K562 (cell line): Measurements from ENCODE around the gene SUN5. TPM values are rescaled to one million over a fixed set of nuclear protein-coding genes. Genes with fewer than 3 reads are reported as not detected.

Source experiments
- ATAC-seq: fragments of 200-7000 bp; cut with Tn5 transposase; 3 replicates; pipeline ENCODE4 v1.9.1; 2020; ENCODE audit warnings: moderate library complexity
- BruUV-seq: library from RNA; stranded (reverse); fragments of 400-500 nt; replicated peaks from 2 replicates; lab custom pipeline; 2021; lab: Mats Ljungman, UMichigan
- CTCF ChIA-PET: fragments of 300-600 bp; formaldehyde crosslinking; extraction: SDS; loops from one replicate; lab custom pipeline; 2021; ENCODE audit warnings: low intra/inter-chr PET ratio; lab: Yijun Ruan, JAX
- POLR2A ChIA-PET: fragments of 300-600, 350-650 bp; sonication (Branson Sonifier 250); formaldehyde crosslinking; extraction: SDS; loops from one replicate; lab custom pipeline; 2021; ENCODE audit warnings: antibody characterized with exemption, inconsistent platforms; lab: Yijun Ruan, JAX
- DNase-seq, 4 experiments: peaks; one replicate each; pipeline versions ENCODE4 v3.0.0 to v3.0.0-alpha.2; 2011 to 2018; ENCODE audit warnings: low spot score in 3 of 4, mixed read lengths in 3 of 4; ENCODE audit errors: extremely low read depth in 1 of 4
- FAIRE-seq: peaks from 2 replicates; lab custom pipeline; 2011; peaks lifted over from hg19 to GRCh38; lab: Jason Lieb, UNC
- H2AFZ ChIP-seq: 2 replicates; pipeline ENCODE4 v1.6.0; 2011; ENCODE audit warnings: low read depth, low read length, control low read depth, inconsistent platforms
- H3K27ac ChIP-seq: fragments of 200-600 bp; 3 replicates; pipeline ENCODE4 v1.8.0; 2011; ENCODE audit warnings: low read depth, mild to moderate bottlenecking, control low read depth, inconsistent platforms, low read length, moderate library complexity, mixed read lengths; ENCODE audit errors: extremely low read depth
- H3K27me3 ChIP-seq, 2 experiments: fragments of 300-600 bp in 1 of 2; 2 replicates in 1 of 2; 3 replicates in 1 of 2; pipeline versions ENCODE4 v1.6.0 to v1.8.0; 2011; ENCODE audit warnings: inconsistent platforms in 2 of 2, low read length in 2 of 2, mild to moderate bottlenecking in 1 of 2, mixed read lengths in 1 of 2, moderate library complexity in 1 of 2; ENCODE audit not compliant: control insufficient read depth in 2 of 2, insufficient read depth in 2 of 2
- H3K36me3 ChIP-seq: fragments of 300-600 bp; 3 replicates; pipeline ENCODE4 v1.8.0; 2011; ENCODE audit warnings: mild to moderate bottlenecking, low read length, inconsistent platforms; ENCODE audit not compliant: control insufficient read depth, insufficient read depth
- H3K4me1 ChIP-seq, 2 experiments: fragments of 200-600 bp in 1 of 2; replicated peaks in 1 of 2; 2 replicates in 1 of 2; 3 replicates in 1 of 2; pipeline versions ENCODE4 v1.5.1 to v1.8.0; 2011; ENCODE audit warnings: inconsistent platforms in 2 of 2, low read length in 2 of 2, mild to moderate bottlenecking in 1 of 2, mixed read lengths in 1 of 2, moderate library complexity in 1 of 2; ENCODE audit not compliant: control insufficient read depth in 2 of 2, insufficient read depth in 2 of 2
- H3K4me2 ChIP-seq: 2 replicates; pipeline ENCODE4 v1.6.1; 2011; ENCODE audit warnings: low read length, control low read depth, inconsistent platforms, mixed read lengths; ENCODE audit not compliant: insufficient read depth
- H3K4me3 ChIP-seq: fragments of 200-600 bp; sonication (generic), shearing (Covaris generic); 2 replicates; pipeline ENCODE4 v1.5.1; 2016; ENCODE audit warnings: control low read depth, inconsistent platforms
- H3K79me2 ChIP-seq: fragments of 200-600 bp; 3 replicates; pipeline ENCODE4 v1.8.0; 2011; ENCODE audit warnings: low read length, inconsistent platforms; ENCODE audit not compliant: control insufficient read depth, insufficient read depth
- H3K9ac ChIP-seq, 2 experiments: 2 replicates each; pipeline versions ENCODE4 v1.6.0 to v1.6.1; 2011; ENCODE audit warnings: low read depth in 2 of 2, low read length in 2 of 2, control low read depth in 1 of 2, inconsistent platforms in 1 of 2, mild to moderate bottlenecking in 1 of 2, mixed read lengths in 1 of 2; ENCODE audit not compliant: insufficient read depth in 1 of 2
- H3K9me1 ChIP-seq: one replicate; pipeline ENCODE4 v1.6.0; 2011; ENCODE audit warnings: inconsistent platforms, mild to moderate bottlenecking, low read length, moderate library complexity; ENCODE audit not compliant: control insufficient read depth, insufficient read depth
- H3K9me3 ChIP-seq: replicated peaks from 2 replicates; pipeline ENCODE4 v1.5.1; 2011; ENCODE audit warnings: low read depth, low read length, inconsistent platforms; ENCODE audit not compliant: control insufficient read depth, insufficient read depth
- H4K20me1 ChIP-seq: replicated peaks from 2 replicates; pipeline ENCODE4 v1.6.1; 2011; ENCODE audit warnings: low read length, inconsistent platforms, mixed read lengths; ENCODE audit not compliant: control insufficient read depth, insufficient read depth
- FOXK1 ChIP-seq: sonication (generic); formaldehyde crosslinking; IDR thresholded peaks from 2 replicates; pipeline ENCODE4 v1.8.0; 2022; ENCODE audit warnings: missing genetic modification reagents, mild to moderate bottlenecking, borderline replicate concordance
- GTF2F1 ChIP-seq: IDR thresholded peaks from 2 replicates; pipeline ENCODE4 v1.6.1; 2011; ENCODE audit warnings: low read depth, low read length, improper control_type of control experiment
- MEIS2 ChIP-seq: fragments of 450-650 bp; IDR thresholded peaks from 2 replicates; pipeline ENCODE4 v1.6.1; 2014; ENCODE audit warnings: mild to moderate bottlenecking; ENCODE audit not compliant: partially characterized antibody
- SOX6 ChIP-seq: fragments of 450-650 bp; IDR thresholded peaks from 2 replicates; pipeline ENCODE4 v1.6.1; 2014; ENCODE audit warnings: mild to moderate bottlenecking
- TBL1XR1 ChIP-seq, 2 experiments: IDR thresholded peaks; 2 replicates each; pipeline ENCODE4 v1.6.1; 2012; ENCODE audit warnings: improper control_type of control experiment in 2 of 2, low read length in 2 of 2, mild to moderate bottlenecking in 1 of 2
- ZC3H8 ChIP-seq: fragments of 450-650 bp; IDR thresholded peaks from 2 replicates; pipeline ENCODE4 v1.6.1; 2017
- ZNF239 ChIP-seq: fragments of 250-450 bp; sonication (Bioruptor Pico); IDR thresholded peaks from 2 replicates; pipeline ENCODE4 v1.4.0; 2020; ENCODE audit warnings: mild to moderate bottlenecking
- ZNF316 ChIP-seq: fragments of 450-650 bp; IDR thresholded peaks from 2 replicates; pipeline ENCODE4 v1.6.1; 2016
- ZNF75A ChIP-seq: fragments of 450-650 bp; formaldehyde crosslinking; IDR thresholded peaks from 2 replicates; pipeline ENCODE4 v1.4.0; 2020; ENCODE audit warnings: mild to moderate bottlenecking
- WGBS: fragments of 100-300 bp; shearing (Covaris generic); methylation state at CpG from one replicate; pipeline ENCODE4 v1.1.6; 2016; ENCODE audit warnings: low coverage, mixed read lengths; ENCODE audit not compliant: insufficient coverage; ENCODE audit errors: missing lambda C conversion rate; 5-methylcytosine and 5-hydroxymethylcytosine counted together
- in situ Hi-C: fragments of 300-500 bp; cut with MboI; formaldehyde crosslinking; loops from 4 replicates; pipeline ENCODE4 v1.15.0; 2018; ENCODE audit warnings: inconsistent platforms, mixed read lengths
- intact Hi-C: fragments of 100-400 bp; cut with micrococcal nuclease; formaldehyde crosslinking; loops from 2 replicates; pipeline ENCODE4 v1.14.2; 2022
- polyA plus RNA-seq, 8 experiments: library from polyadenylated mRNA; depleted of rRNA in 4 of 8; stranded (reverse) in 5 of 8; unstranded in 3 of 8; fragments of >200 nt; fragmentation: Nextera tagmentation in 2 of 8; fragmentation: Illumina TruSeq in 1 of 8; extraction: Ambion mirVana in 2 of 8; extraction: Trizol in 1 of 8; gene quantifications; 2 replicates each; pipeline versions ENCODE4 v1.2.1 to v1.2.3, GENCODE V29; 2011 to 2014; ENCODE audit warnings: inconsistent platforms in 1 of 8, missing spikeins in 1 of 8
- total RNA-seq, 7 experiments: library from RNA; depleted of rRNA in 6 of 7; stranded (reverse); fragments of >200 nt in 6 of 7; fragmentation: Illumina TruSeq in 2 of 7; extraction: Trizol in 2 of 7; gene quantifications; 2 replicates each; pipeline versions ENCODE4 v1.2.1 to v1.2.3, GENCODE V29; 2011 to 2021; ENCODE audit warnings: low replicate concordance in 1 of 7
- TF ChIP-seq, protein P1 (sequence below): fragments of 250-450 bp; sonication (Bioruptor Pico); IDR thresholded peaks from 2 replicates; pipeline ENCODE4 v1.4.0; 2020; ENCODE audit warnings: mild to moderate bottlenecking
- TF ChIP-seq, protein P2 (sequence below): sonication (generic); formaldehyde crosslinking; IDR thresholded peaks from 2 replicates; pipeline ENCODE4 v1.8.0; 2022; ENCODE audit warnings: mild to moderate bottlenecking, low read depth, missing genetic modification reagents
- TF ChIP-seq, protein P3 (sequence below): fragments of 450-650 bp; IDR thresholded peaks from 2 replicates; pipeline ENCODE4 v1.6.1; 2016; ENCODE audit warnings: missing biosample characterization, missing genetic modification characterization
- TF ChIP-seq, protein P4 (sequence below), 2 experiments: fragments of 450-650 bp in 1 of 2; sonication (generic) in 1 of 2; formaldehyde crosslinking; conservative IDR thresholded peaks; 2 replicates each; pipeline versions ENCODE4 v1.4.0 to v1.8.1; 2020 to 2022; ENCODE audit warnings: mild to moderate bottlenecking in 1 of 2, missing genetic modification reagents in 1 of 2

The SUN5 gene
- total and polyA plus RNA-seq, 9 of the 15 experiments (the other 6 are each of a cell fraction or from before 2014, with no cell fraction given): not detected

DNA sequence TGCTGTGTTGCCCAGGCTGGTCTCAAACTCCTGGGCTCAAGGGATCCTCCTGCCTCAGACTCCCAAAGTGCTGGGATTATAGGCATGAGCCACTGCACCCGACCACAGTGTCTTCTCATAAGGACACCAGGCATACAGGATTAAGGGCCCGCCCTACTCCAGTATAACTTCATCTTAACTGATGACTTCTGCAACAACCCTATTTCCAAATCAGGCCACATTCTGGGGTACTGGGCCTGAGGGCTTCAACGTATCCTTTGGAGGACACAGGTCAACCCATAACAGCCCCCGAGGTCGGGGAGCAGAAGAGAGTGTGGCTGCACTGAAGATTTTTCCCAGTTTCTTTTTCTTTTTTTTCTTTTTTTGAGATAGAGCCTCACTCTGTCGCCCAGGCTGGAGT lies 39.7 kb downstream of the SUN5 start:
- DNase-seq: no peak
- Histone ChIP-seq H2AFZ (no peak overlapping the region), H3K9me1 (no peaks in the 10 kb centered on the region), H3K4me2 (no peak overlapping the region), H3K27me3 (peaks cover 36 to 78% of the 10 kb centered on the region in 2 experiments), H3K9ac (no peak overlapping the region), H3K36me3 (no peaks in the 10 kb centered on the region), H3K9me3 (no peaks in the 10 kb centered on the region), H3K4me3 (no peak overlapping the region), H3K79me2 (no peaks in the 10 kb centered on the region), H3K27ac (no peak overlapping the region), H4K20me1 (peaks cover 4% of the 10 kb centered on the region; the same call in 1 of the 2 replicates), H3K4me1 (peaks cover 0 to 7% of the 10 kb centered on the region in 2 experiments; a peak in 2 of 5 replicates)
- no peak for FAIRE-seq
- 2% methylated on average over 6 of the region's 6 CpGs for WGBS
- CTCF ChIA-PET: no interaction called here
- TF ChIP-seq FOXK1 (CRISPR knock-in tag) (no peak), MEIS2 (no peak), GTF2F1 (no peak), ZNF75A (CRISPR knock-in tag) (no peak), TBL1XR1 (IDR thresholded peaks at IDR 0.05; ENCODE audit: low read length in 2 of 2) (no peak), ZNF316 (no peak), ZC3H8 (no peak), SOX6 (no peak), ZNF239 (no peak)
- TF ChIP-seq, protein P1, sequence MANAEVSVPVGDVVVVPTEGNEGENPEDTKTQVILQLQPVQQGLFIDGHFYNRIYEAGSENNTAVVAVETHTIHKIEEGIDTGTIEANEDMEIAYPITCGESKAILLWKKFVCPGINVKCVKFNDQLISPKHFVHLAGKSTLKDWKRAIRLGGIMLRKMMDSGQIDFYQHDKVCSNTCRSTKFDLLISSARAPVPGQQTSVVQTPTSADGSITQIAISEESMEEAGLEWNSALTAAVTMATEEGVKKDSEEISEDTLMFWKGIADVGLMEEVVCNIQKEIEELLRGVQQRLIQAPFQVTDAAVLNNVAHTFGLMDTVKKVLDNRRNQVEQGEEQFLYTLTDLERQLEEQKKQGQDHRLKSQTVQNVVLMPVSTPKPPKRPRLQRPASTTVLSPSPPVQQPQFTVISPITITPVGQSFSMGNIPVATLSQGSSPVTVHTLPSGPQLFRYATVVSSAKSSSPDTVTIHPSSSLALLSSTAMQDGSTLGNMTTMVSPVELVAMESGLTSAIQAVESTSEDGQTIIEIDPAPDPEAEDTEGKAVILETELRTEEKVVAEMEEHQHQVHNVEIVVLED (CRISPR knock-in tag): no peak
- TF ChIP-seq, protein P2, sequence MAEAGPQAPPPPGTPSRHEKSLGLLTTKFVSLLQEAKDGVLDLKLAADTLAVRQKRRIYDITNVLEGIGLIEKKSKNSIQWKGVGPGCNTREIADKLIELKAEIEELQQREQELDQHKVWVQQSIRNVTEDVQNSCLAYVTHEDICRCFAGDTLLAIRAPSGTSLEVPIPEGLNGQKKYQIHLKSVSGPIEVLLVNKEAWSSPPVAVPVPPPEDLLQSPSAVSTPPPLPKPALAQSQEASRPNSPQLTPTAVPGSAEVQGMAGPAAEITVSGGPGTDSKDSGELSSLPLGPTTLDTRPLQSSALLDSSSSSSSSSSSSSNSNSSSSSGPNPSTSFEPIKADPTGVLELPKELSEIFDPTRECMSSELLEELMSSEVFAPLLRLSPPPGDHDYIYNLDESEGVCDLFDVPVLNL (CRISPR knock-in tag): no peak
- TF ChIP-seq, protein P3, sequence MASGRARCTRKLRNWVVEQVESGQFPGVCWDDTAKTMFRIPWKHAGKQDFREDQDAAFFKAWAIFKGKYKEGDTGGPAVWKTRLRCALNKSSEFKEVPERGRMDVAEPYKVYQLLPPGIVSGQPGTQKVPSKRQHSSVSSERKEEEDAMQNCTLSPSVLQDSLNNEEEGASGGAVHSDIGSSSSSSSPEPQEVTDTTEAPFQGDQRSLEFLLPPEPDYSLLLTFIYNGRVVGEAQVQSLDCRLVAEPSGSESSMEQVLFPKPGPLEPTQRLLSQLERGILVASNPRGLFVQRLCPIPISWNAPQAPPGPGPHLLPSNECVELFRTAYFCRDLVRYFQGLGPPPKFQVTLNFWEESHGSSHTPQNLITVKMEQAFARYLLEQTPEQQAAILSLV: no peak
- TF ChIP-seq, protein P4, sequence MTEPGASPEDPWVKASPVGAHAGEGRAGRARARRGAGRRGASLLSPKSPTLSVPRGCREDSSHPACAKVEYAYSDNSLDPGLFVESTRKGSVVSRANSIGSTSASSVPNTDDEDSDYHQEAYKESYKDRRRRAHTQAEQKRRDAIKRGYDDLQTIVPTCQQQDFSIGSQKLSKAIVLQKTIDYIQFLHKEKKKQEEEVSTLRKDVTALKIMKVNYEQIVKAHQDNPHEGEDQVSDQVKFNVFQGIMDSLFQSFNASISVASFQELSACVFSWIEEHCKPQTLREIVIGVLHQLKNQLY (CRISPR knock-in tag; conservative IDR thresholded peaks at IDR 0.05): no peak
- POLR2A ChIA-PET: no interaction called here
- intact Hi-C loops: no loop called here
- in situ Hi-C loops: no loop called here
- no TSS peak for BruUV-seq
- no peak for ATAC-seq
